WI38 (cell line): ENCODE measurements around the gene MED8.
"Not testable (repeated sequence)": the region's sequence is repeated elsewhere in the genome, so short reads cannot be mapped to it uniquely, and the experiment has no call there.

ENCODE experiments used
- H3K4me3 ChIP-seq: 2 replicates; pipeline ENCODE4 v1.5.1; 2011; ENCODE audit warnings: low read depth, mild to moderate bottlenecking, control low read depth, low read length
- TF ChIP-seq, protein P1 (sequence below): IDR thresholded peaks from 2 replicates; pipeline ENCODE4 v1.5.1; 2012; ENCODE audit warnings: low read depth, mild to moderate bottlenecking, control low read depth, low read length

MED8 gene

GRCh38 chr1:43420874-43421273 is 31.3 kb upstream of the MED8 start:
- TF ChIP-seq, protein P1, sequence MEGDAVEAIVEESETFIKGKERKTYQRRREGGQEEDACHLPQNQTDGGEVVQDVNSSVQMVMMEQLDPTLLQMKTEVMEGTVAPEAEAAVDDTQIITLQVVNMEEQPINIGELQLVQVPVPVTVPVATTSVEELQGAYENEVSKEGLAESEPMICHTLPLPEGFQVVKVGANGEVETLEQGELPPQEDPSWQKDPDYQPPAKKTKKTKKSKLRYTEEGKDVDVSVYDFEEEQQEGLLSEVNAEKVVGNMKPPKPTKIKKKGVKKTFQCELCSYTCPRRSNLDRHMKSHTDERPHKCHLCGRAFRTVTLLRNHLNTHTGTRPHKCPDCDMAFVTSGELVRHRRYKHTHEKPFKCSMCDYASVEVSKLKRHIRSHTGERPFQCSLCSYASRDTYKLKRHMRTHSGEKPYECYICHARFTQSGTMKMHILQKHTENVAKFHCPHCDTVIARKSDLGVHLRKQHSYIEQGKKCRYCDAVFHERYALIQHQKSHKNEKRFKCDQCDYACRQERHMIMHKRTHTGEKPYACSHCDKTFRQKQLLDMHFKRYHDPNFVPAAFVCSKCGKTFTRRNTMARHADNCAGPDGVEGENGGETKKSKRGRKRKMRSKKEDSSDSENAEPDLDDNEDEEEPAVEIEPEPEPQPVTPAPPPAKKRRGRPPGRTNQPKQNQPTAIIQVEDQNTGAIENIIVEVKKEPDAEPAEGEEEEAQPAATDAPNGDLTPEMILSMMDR = no peak
- H3K4me3 ChIP-seq = no peak overlapping the region

GRCh38 chr1:43419627-43420425 is 30.2 kb upstream of the MED8 start:
- H3K4me3 ChIP-seq = no peak overlapping the region
- TF ChIP-seq, protein P1 = no peak

GRCh38 chr1:43418858-43419257 is 29.3 kb upstream of the MED8 start:
- no peak overlapping the region for H3K4me3 ChIP-seq
- TF ChIP-seq, protein P1 = no peak

DNA sequence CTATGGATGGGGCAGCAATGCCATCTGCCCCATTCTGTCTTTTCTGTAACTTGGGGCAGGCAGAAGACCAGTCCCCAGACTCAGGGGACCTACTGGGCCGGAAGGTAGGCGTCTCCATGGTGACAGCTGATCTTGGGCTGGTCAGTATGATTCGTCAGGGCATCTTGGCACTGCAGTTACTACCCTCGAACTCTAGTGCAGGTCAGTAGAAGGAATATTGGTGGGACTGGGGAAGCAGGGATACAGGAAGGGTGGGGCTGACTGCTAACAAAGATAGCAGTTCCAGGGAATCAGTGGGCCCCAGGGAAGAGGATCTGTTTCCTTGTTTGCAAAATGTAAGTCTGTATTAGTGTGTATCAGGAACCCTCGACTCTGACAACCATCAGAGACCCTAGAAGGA is 26.3 kb upstream of the MED8 start:
- no peak overlapping the region for H3K4me3 ChIP-seq
- TF ChIP-seq, protein P1 = no peak

DNA sequence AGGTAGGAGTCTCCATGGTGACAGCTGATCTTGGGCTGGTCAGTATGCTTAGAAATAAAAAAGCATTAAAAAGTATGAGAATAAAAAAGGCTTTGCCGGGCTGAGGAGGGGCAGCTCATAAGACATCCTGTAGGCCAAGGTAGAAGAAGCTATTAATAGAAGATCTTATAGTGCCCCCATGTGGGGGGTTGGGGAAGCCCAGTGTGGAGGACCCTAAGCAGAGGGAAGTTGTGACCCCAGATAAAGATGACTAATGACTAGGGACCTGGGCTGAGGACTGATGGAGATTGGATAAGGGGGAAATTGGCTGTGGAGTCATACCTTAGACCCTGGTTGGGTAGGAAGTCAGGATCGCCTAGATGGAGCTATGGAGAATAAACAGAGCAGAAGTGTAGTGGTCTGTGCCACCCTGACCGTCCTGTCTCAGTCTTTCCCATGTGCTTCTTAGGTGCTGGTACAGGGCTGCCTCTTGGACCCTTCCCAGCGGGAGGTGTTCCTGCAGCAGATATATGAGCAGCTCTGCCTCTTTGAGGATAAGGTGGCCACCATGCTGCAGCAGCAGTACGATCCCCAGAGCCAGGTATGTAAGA is 25.1 kb upstream of the MED8 start:
- H3K4me3 ChIP-seq = no peak overlapping the region
- TF ChIP-seq, protein P1 = peak; percentile 55; the same call in 1 of the 2 replicates

- not testable (repeated sequence) for H3K4me3 ChIP-seq
Measured at GRCh38 chr1:43413426-43413825, 23.8 kb upstream of the MED8 start.

GRCh38 chr1:43410571-43410970 is 21.0 kb upstream of the MED8 start:
- H3K4me3 ChIP-seq = no peak overlapping the region
- TF ChIP-seq, protein P1 = no peak
